IPS DF 6.9 (cell line): Measurements from ENCODE around the gene DAAM2.

Experiments
- DNase-seq: peaks from one replicate; pipeline ENCODE4 v3.0.0-alpha.2; 2013; ENCODE audit warnings: low read depth, low spot score
- H3K27ac ChIP-seq: one replicate; pipeline ENCODE4 v1.5.1; 2013; ENCODE audit warnings: low read length, control low read depth
- H3K27me3 ChIP-seq: 2 replicates; pipeline ENCODE4 v1.6.1; 2013; ENCODE audit warnings: mild to moderate bottlenecking, low read length; ENCODE audit not compliant: control insufficient read depth, insufficient read depth
- H3K36me3 ChIP-seq: 2 replicates; pipeline ENCODE4 v1.6.1; 2013; ENCODE audit warnings: low read length; ENCODE audit not compliant: control insufficient read depth, insufficient read depth
- H3K4me1 ChIP-seq: 2 replicates; pipeline ENCODE4 v1.6.1; 2013; ENCODE audit warnings: low read length; ENCODE audit not compliant: control insufficient read depth, insufficient read depth
- H3K4me3 ChIP-seq: 2 replicates; pipeline ENCODE4 v1.5.1; 2013; ENCODE audit warnings: mild to moderate bottlenecking, low read length
- H3K9me3 ChIP-seq: 2 replicates; pipeline ENCODE4 v1.6.1; 2013; ENCODE audit warnings: low read length, inconsistent platforms; ENCODE audit not compliant: control insufficient read depth, insufficient read depth
- WGBS: extraction: QIAGEN DNeasy Blood & Tissue Kit; methylation state at CpG from one replicate; pipeline ENCODE4 v1.1.7; 2013; ENCODE audit warnings: mixed read lengths, missing lambda C conversion rate; ENCODE audit not compliant: insufficient read length, insufficient coverage; 5-methylcytosine and 5-hydroxymethylcytosine counted together

Gene DAAM2

GRCh38 chr6:39947611-39948068 lies 155.5 kb downstream of the DAAM2 start:
- no CpG with 5 or more reads among the region's 5 CpGs for WGBS
- no peak for DNase-seq
- H3K4me1 ChIP-seq, result peaks cover 4% of the 10 kb centered on the region; the same call in 1 of the 2 replicates
- H3K4me3 ChIP-seq, result no peak overlapping the region
- H3K27me3 ChIP-seq, result no peaks in the 10 kb centered on the region
- H3K9me3 ChIP-seq, result no peaks in the 10 kb centered on the region
- H3K36me3 ChIP-seq, result no peaks in the 10 kb centered on the region
- H3K27ac ChIP-seq, result no peak overlapping the region

DNA sequence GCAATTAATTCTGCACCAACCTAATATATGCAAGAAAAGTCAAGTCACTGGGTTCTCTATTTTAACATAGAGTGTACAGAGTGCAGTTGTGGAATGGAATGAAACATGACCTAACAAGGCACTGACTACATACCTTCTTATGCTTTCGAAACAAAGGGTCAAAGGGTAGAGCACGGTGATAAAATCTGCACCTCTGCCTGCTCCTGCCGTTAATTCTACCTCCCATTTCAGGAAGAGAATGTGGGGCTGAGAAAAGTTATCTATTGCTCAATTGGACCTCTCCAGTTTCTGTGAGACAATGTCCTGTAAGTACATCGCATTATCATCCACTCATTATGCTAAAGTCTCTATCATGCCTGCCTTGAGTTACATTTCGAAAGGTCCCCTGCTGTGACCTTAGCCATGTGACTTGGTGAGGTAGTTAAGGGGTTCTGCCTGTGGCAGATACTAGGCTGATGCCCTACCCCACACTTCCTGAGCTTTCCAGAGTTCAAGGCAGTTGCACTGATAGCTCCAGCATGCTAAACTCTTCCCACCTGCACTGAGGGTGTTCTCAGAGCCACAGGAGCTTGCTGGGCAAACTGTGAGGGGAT lies 156.1 kb downstream of the DAAM2 start:
- DNase-seq, result no peak
- no peaks in the 10 kb centered on the region for H3K36me3 ChIP-seq
- H3K4me1 ChIP-seq, result peaks cover 4% of the 10 kb centered on the region; the same call in 1 of the 2 replicates
- no peak overlapping the region for H3K4me3 ChIP-seq
- H3K9me3 ChIP-seq, result no peaks in the 10 kb centered on the region
- no peak overlapping the region for H3K27ac ChIP-seq
- H3K27me3 ChIP-seq, result no peaks in the 10 kb centered on the region
- whole genome bisulfite sequencing, result no CpG with 5 or more reads among the region's 5 CpGs

- H3K27me3 ChIP-seq, result no peaks in the 10 kb centered on the region
- no peaks in the 10 kb centered on the region for H3K36me3 ChIP-seq
- H3K27ac ChIP-seq, result no peak overlapping the region
- H3K9me3 ChIP-seq, result no peaks in the 10 kb centered on the region
- no peak for DNase-seq
- peaks cover 4% of the 10 kb centered on the region; the same call in 1 of the 2 replicates for H3K4me1 ChIP-seq
- H3K4me3 ChIP-seq, result no peak overlapping the region
These were observed 158.0 kb downstream of the DAAM2 start for GRCh38 chr6:39950125-39950720.

DNA sequence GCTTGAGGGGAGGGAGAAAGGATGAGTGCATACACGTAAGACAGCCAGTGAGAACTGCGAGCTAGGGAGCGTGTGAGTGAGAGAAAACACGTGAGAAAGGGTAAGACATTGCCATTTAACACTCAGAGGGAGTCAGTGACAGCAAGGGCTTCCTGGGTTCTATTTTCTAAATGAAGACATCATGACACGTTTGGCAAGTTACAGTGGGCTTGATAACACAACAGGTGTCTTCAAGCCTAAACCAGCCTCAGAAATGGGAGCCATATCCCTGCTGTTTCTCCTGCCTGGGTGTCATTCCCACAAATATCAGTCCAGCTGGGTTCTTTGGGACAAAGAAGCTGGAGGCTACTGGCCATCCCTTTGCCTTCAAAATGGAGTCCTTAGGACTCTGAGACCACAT lies 159.0 kb downstream of the DAAM2 start:
- H3K27me3 ChIP-seq, result no peaks in the 10 kb centered on the region

DNA sequence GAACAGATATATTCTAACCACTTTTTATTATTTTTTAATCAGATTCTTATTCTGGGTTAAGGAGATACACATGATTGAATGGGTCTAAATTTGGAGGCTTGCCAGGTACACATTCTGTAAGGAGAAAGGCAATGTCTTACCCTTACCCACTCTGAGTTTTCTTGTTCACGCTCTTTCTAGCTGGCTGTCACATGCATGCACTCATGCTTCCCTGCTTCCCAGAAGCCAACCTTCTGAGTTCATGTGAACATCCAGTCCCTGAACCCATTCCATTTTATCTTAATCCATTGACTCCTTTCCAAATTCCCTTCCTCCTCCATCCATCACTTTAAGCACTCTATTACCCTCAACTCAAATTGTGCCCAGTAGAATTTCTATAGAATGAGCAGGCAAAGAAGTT lies 159.5 kb downstream of the DAAM2 start:
- Histone ChIP-seq H3K27ac (no peak overlapping the region), H3K9me3 (no peaks in the 10 kb centered on the region), H3K4me3 (no peak overlapping the region), H3K4me1 (peaks cover 4% of the 10 kb centered on the region; the same call in 1 of the 2 replicates), H3K36me3 (no peaks in the 10 kb centered on the region), H3K27me3 (no peaks in the 10 kb centered on the region)
- WGBS, result no CpG with 5 or more reads among the region's 1 CpG
- DNase-seq, result no peak

More for the DNA sequence above, 159.0 kb downstream of the DAAM2 start:
- WGBS, result no CpG with 5 or more reads among the region's 5 CpGs
- Histone ChIP-seq H3K4me1 (peaks cover 4% of the 10 kb centered on the region; the same call in 1 of the 2 replicates), H3K27ac (no peak overlapping the region), H3K4me3 (no peak overlapping the region), H3K36me3 (no peaks in the 10 kb centered on the region), H3K9me3 (no peaks in the 10 kb centered on the region)
- no peak for DNase-seq

- WGBS, result no CpG with 5 or more reads among the region's 4 CpGs
- no peak overlapping the region for H3K27ac ChIP-seq
- no peak for DNase-seq
These were observed 160.0 kb downstream of the DAAM2 start for GRCh38 chr6:39952167-39952566.

GRCh38 chr6:39953076-39953618 lies 161.0 kb downstream of the DAAM2 start:
- no peaks in the 10 kb centered on the region for H3K9me3 ChIP-seq
- peaks cover 2% of the 10 kb centered on the region; the same call in 1 of the 2 replicates for H3K4me1 ChIP-seq
- H3K27me3 ChIP-seq, result no peaks in the 10 kb centered on the region
- WGBS, result no CpG with 5 or more reads among the region's 2 CpGs
- no peak for DNase-seq
- H3K4me3 ChIP-seq, result no peak overlapping the region
- H3K36me3 ChIP-seq, result no peaks in the 10 kb centered on the region
- H3K27ac ChIP-seq, result no peak overlapping the region

More at GRCh38 chr6:39952167-39952566, 160.0 kb downstream of the DAAM2 start:
- H3K9me3 ChIP-seq, result no peaks in the 10 kb centered on the region
- peaks cover 4% of the 10 kb centered on the region; the same call in 1 of the 2 replicates for H3K4me1 ChIP-seq
- no peak overlapping the region for H3K4me3 ChIP-seq
- no peaks in the 10 kb centered on the region for H3K36me3 ChIP-seq
- no peaks in the 10 kb centered on the region for H3K27me3 ChIP-seq
